Measurements from ENCODE around the gene FADS3. TPM values are rescaled to one million over a fixed set of nuclear protein-coding genes. Genes with fewer than 3 reads are reported as not detected.

The FADS3 gene
- total and polyA plus RNA-seq, 2 donors (not counting 3 experiments of a cell fraction or from before 2014, with no cell fraction given), result 216 to 346 TPM

DNA sequence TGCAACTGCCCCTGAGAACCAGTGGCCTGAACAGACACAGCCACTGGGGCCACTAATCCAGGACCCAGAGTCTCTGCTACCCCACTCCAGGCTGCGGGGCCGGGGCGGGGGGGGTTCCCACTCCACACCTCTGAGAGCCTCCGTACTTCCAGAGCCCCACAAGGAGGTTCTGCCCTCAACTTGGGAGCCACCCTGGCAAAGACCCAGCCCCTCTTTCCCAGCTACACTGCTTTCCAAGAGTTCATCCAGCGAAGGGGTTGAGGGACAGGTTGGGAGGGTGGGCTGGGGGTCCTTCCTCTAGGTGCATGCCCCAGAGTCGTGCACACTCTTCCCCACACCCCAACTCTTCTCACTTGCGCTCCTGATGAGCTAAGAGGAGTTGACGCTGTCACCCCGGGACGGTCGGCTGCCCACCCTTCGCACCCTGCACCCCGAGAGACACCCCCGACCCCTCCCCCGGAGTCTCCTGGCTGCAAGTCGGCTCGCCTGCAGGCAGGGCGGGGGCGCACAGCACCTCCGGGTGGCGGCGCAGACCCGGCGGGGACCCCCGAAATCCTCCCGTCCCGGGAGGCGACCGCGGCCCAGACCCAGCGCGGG lies 25.5 kb upstream of the FADS3 start:
- CTCF ChIA-PET, result interaction anchor here (1.1 to 2.3 kb wide), 3 partner anchors 18 to 191 kb away, joined by 4 to 11 read pairs (median 7); no protein-coding TSS in a partner anchor
- dilution Hi-C loops (cut with MboI; ENCODE audit: extremely low pct_ligation_motif_present, low sequenced_read_pairs) (no loop called here), intact Hi-C loops (cut with micrococcal nuclease) (no loop called here)
- peaks cover 11 to 22% of the 10 kb centered on the region in 2 experiments for H3K27me3 ChIP-seq (ENCODE audit: control insufficient read depth in 2 of 2, insufficient read depth in 2 of 2, low read length in 2 of 2)
- no peaks in the 10 kb centered on the region for H3K9me3 ChIP-seq (replicated peaks; ENCODE audit: control insufficient read depth, insufficient read depth, low read length)
- FAIRE-seq, result no peak
- peak overlapping the region in 1 of 3 experiments; percentile 22 for H3K4me3 ChIP-seq (replicated peaks in 1 of 3; ENCODE audit: insufficient read depth in 1 of 3, low read depth in 1 of 3, low read length in 3 of 3)
- H3K4me2 ChIP-seq (ENCODE audit: insufficient read depth, low read length), result peak overlapping the region; percentile 58
- no peak for DNase-seq (ENCODE audit: low read depth, low spot score)
- H3K79me2 ChIP-seq (ENCODE audit: control insufficient read depth, insufficient read depth, low read length), result no peaks in the 10 kb centered on the region
- BruUV-seq (replicated peaks), result no TSS peak
- no peaks in the 10 kb centered on the region for H3K9me1 ChIP-seq (replicated peaks; ENCODE audit: control insufficient read depth, extremely low read depth, insufficient read depth, low read length)
- no peak for TF ChIP-seq GATA2 (IDR thresholded peaks at IDR 0.05; ENCODE audit: insufficient read depth, insufficient read length, low read depth, low read length)
- TF ChIP-seq MYC (IDR thresholded peaks at IDR 0.05; ENCODE audit: low read depth, low read length), result no peak
- no peak for TF ChIP-seq JUN (IDR thresholded peaks at IDR 0.05; ENCODE audit: borderline replicate concordance, insufficient read depth, insufficient read length, low read depth)
- TF ChIP-seq, protein P1, sequence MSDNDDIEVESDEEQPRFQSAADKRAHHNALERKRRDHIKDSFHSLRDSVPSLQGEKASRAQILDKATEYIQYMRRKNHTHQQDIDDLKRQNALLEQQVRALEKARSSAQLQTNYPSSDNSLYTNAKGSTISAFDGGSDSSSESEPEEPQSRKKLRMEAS (IDR thresholded peaks at IDR 0.05; ENCODE audit: insufficient read depth, insufficient read length), result no peak
- TF ChIP-seq EZH2 (IDR thresholded peaks at IDR 0.05; ENCODE audit: borderline replicate concordance, low read depth, low read length, severe bottlenecking), result peak; percentile 21
- no peak overlapping the region for H3K9ac ChIP-seq (replicated peaks; ENCODE audit: extremely low read depth, insufficient read depth, low read length)
- POLR2A ChIA-PET, result no interaction called here
- H3K27ac ChIP-seq (ENCODE audit: insufficient read depth, low read depth, low read length), result no peak overlapping the region
- H3K36me3 ChIP-seq (ENCODE audit: control insufficient read depth in 2 of 2, extremely low read depth in 1 of 2, insufficient read depth in 2 of 2, low read length in 2 of 2), result no peaks in the 10 kb centered on the region
- H2AFZ ChIP-seq (ENCODE audit: low read depth, low read length), result peak overlapping the region; percentile 67
- H4K20me1 ChIP-seq (replicated peaks; ENCODE audit: control insufficient read depth, extremely low read depth, insufficient read depth, low read length), result no peaks in the 10 kb centered on the region
- H3K4me1 ChIP-seq (ENCODE audit: control insufficient read depth, extremely low read depth, insufficient read depth, low read length), result no peaks in the 10 kb centered on the region

DNA sequence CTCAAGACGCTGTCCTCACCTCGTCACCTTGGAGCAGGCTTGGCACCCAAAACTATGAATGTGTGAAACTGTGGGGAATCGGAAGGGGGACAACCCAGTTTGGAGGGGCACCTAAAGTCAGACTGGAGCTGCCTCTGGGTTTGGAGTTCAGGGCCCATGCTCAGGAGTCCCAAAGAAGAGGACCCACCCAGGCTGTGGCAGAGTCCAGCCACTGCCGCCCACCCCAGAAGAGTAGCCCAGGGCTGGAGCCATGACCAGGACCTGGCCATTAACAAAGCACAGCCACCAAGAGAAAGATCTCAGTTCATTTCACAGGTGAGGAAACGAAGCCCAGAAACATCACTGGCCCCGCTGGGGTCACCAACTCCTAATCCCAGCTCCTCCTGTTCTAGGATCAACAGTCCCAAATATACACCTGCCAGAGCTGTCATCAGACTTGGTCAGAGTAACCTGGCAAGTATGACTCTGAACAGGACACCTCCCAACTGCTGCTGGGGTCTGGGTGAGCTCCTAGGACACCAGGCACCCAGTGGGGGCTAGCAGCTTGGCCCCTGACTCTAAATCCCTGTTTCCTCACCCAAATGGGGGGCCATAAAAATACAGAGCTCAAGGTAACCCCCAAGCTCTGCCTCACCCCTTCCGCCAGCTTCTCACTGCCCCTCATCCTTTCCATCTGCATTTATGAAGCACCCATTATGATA lies 23.3 kb upstream of the FADS3 start:
- POLR2A ChIA-PET, result no interaction called here
- H3K79me2 ChIP-seq (ENCODE audit: control insufficient read depth, insufficient read depth, low read length), result no peaks in the 10 kb centered on the region
- H3K4me1 ChIP-seq (ENCODE audit: control insufficient read depth, extremely low read depth, insufficient read depth, low read length), result no peaks in the 10 kb centered on the region
- FAIRE-seq, result no peak
- intact Hi-C loops (cut with micrococcal nuclease), result no loop called here
- H3K9me1 ChIP-seq (replicated peaks; ENCODE audit: control insufficient read depth, extremely low read depth, insufficient read depth, low read length), result no peaks in the 10 kb centered on the region
- no TSS peak for BruUV-seq (replicated peaks)
- CTCF ChIA-PET, result interaction anchor here (1.0 to 2.3 kb wide), 7 partner anchors 12 to 194 kb away, joined by 3 to 11 read pairs (median 3); no protein-coding TSS in a partner anchor
- no peak overlapping the region for H3K4me2 ChIP-seq (ENCODE audit: insufficient read depth, low read length)
- H4K20me1 ChIP-seq (replicated peaks; ENCODE audit: control insufficient read depth, extremely low read depth, insufficient read depth, low read length), result no peaks in the 10 kb centered on the region
- no peaks in the 10 kb centered on the region for H3K9me3 ChIP-seq (replicated peaks; ENCODE audit: control insufficient read depth, insufficient read depth, low read length)
- no peak for DNase-seq (ENCODE audit: low read depth, low spot score)
- dilution Hi-C loops (cut with MboI; ENCODE audit: extremely low pct_ligation_motif_present, low sequenced_read_pairs), result no loop called here
- H3K27me3 ChIP-seq (ENCODE audit: control insufficient read depth in 2 of 2, insufficient read depth in 2 of 2, low read length in 2 of 2), result peaks cover 11 to 17% of the 10 kb centered on the region in 2 experiments
- no peak for TF ChIP-seq MYC (IDR thresholded peaks at IDR 0.05; ENCODE audit: low read depth, low read length)
- TF ChIP-seq, protein P1 (IDR thresholded peaks at IDR 0.05; ENCODE audit: insufficient read depth, insufficient read length), result no peak
- no peak for TF ChIP-seq JUN (IDR thresholded peaks at IDR 0.05; ENCODE audit: borderline replicate concordance, insufficient read depth, insufficient read length, low read depth)
- TF ChIP-seq, protein P2, sequence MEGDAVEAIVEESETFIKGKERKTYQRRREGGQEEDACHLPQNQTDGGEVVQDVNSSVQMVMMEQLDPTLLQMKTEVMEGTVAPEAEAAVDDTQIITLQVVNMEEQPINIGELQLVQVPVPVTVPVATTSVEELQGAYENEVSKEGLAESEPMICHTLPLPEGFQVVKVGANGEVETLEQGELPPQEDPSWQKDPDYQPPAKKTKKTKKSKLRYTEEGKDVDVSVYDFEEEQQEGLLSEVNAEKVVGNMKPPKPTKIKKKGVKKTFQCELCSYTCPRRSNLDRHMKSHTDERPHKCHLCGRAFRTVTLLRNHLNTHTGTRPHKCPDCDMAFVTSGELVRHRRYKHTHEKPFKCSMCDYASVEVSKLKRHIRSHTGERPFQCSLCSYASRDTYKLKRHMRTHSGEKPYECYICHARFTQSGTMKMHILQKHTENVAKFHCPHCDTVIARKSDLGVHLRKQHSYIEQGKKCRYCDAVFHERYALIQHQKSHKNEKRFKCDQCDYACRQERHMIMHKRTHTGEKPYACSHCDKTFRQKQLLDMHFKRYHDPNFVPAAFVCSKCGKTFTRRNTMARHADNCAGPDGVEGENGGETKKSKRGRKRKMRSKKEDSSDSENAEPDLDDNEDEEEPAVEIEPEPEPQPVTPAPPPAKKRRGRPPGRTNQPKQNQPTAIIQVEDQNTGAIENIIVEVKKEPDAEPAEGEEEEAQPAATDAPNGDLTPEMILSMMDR (IDR thresholded peaks at IDR 0.05; ENCODE audit: extremely low read depth in 1 of 2, insufficient read depth in 1 of 2, low read depth in 1 of 2, low read length in 2 of 2), result no peak
- TF ChIP-seq FOS (IDR thresholded peaks at IDR 0.05; ENCODE audit: borderline replicate concordance, insufficient read depth, low read length), result no peak
- TF ChIP-seq POLR2A (IDR thresholded peaks at IDR 0.05; ENCODE audit: low read depth, low read length), result no peak
- no peak for TF ChIP-seq EZH2 (IDR thresholded peaks at IDR 0.05; ENCODE audit: borderline replicate concordance, low read depth, low read length, severe bottlenecking)
- no peak for TF ChIP-seq GATA2 (IDR thresholded peaks at IDR 0.05; ENCODE audit: insufficient read depth, insufficient read length, low read depth, low read length)
- TF ChIP-seq POLR2AphosphoS5 (IDR thresholded peaks at IDR 0.05; ENCODE audit: insufficient read depth, low read depth, low read length), result no peak
- H3K36me3 ChIP-seq (ENCODE audit: control insufficient read depth in 2 of 2, extremely low read depth in 1 of 2, insufficient read depth in 2 of 2, low read length in 2 of 2), result no peaks in the 10 kb centered on the region
- no peak overlapping the region for H3K27ac ChIP-seq (ENCODE audit: insufficient read depth, low read depth, low read length)
- no peak overlapping the region for H3K9ac ChIP-seq (replicated peaks; ENCODE audit: extremely low read depth, insufficient read depth, low read length)
- H3K4me3 ChIP-seq (replicated peaks in 1 of 3; ENCODE audit: insufficient read depth in 1 of 3, low read depth in 1 of 3, low read length in 3 of 3), result no peak overlapping the region
- H2AFZ ChIP-seq (ENCODE audit: low read depth, low read length), result no peak overlapping the region
